SK-N-SH (cell line): Measurements from ENCODE around the gene KIF20B. TPM values are rescaled to one million over a fixed set of nuclear protein-coding genes. Genes with fewer than 3 reads are reported as not detected.

Experiments
- CTCF ChIA-PET: fragments of 300-600, 350-600 bp; formaldehyde crosslinking; extraction: SDS; loops from one replicate; lab custom pipeline; 2021; lab: Yijun Ruan, JAX
- POLR2A ChIA-PET: fragments of 350-600 bp; sonication (Branson Sonifier 250); formaldehyde crosslinking; extraction: SDS; loops from one replicate; lab custom pipeline; 2020; ENCODE audit warnings: antibody characterized with exemption, inconsistent platforms; lab: Yijun Ruan, JAX
- DNase-seq: peaks from one replicate; pipeline ENCODE4 v3.0.0; 2012
- H2AFZ ChIP-seq: fragments of 200-600 bp; sonication (generic); 2 replicates; pipeline ENCODE4 v1.8.1; 2016; ENCODE audit warnings: antibody characterized with exemption, mild to moderate bottlenecking, low read depth
- H3F3A ChIP-seq: fragments of 200-600 bp; sonication (generic); replicated peaks from 2 replicates; pipeline ENCODE3; 2016; ENCODE audit warnings: antibody characterized with exemption, mild to moderate bottlenecking; ENCODE audit not compliant: insufficient read depth
- H3K27ac ChIP-seq, 2 experiments: fragments of 200-500 bp in 1 of 2; fragments of 200-600 bp in 1 of 2; sonication (Bioruptor generic) in 1 of 2; sonication (generic), shearing (Covaris generic) in 1 of 2; 2 replicates each; pipeline versions ENCODE4 v1.5.1 to v1.6.1; 2014 to 2016; ENCODE audit warnings: low read depth in 2 of 2, inconsistent platforms in 1 of 2, low read length in 1 of 2, mild to moderate bottlenecking in 1 of 2, mixed read lengths in 1 of 2
- H3K27me3 ChIP-seq: fragments of 200-600 bp; sonication (generic), shearing (Covaris generic); 2 replicates; pipeline ENCODE4 v1.6.1; 2016; ENCODE audit warnings: mixed run types; ENCODE audit not compliant: insufficient read depth
- H3K36me3 ChIP-seq, 2 experiments: fragments of 200-500 bp in 1 of 2; fragments of 200-600 bp in 1 of 2; sonication (Bioruptor generic) in 1 of 2; sonication (generic) in 1 of 2; replicated peaks in 1 of 2; 2 replicates each; pipeline versions ENCODE3 to v1.5.1; 2014 to 2016; ENCODE audit warnings: low read length in 1 of 2, mild to moderate bottlenecking in 1 of 2; ENCODE audit not compliant: insufficient read depth in 2 of 2, control insufficient read depth in 1 of 2
- H3K4me1 ChIP-seq, 2 experiments: fragments of 200-500 bp in 1 of 2; fragments of 200-600 bp in 1 of 2; sonication (Bioruptor generic) in 1 of 2; sonication (generic), shearing (Covaris generic) in 1 of 2; 2 replicates each; pipeline versions ENCODE4 v1.5.1 to v1.6.1; 2014 to 2016; ENCODE audit warnings: low read depth in 1 of 2, low read length in 1 of 2, mixed run types in 1 of 2; ENCODE audit not compliant: insufficient read depth in 2 of 2, control insufficient read depth in 1 of 2
- H3K4me2 ChIP-seq: fragments of 200-600 bp; sonication (generic), shearing (Covaris generic); 2 replicates; pipeline ENCODE4 v1.6.1; 2017; ENCODE audit warnings: mixed run types
- H3K4me3 ChIP-seq, 2 experiments: fragments of 200-500 bp in 1 of 2; fragments of 200-600 bp in 1 of 2; sonication (Bioruptor generic) in 1 of 2; sonication (generic), shearing (Covaris generic) in 1 of 2; 2 replicates each; pipeline versions ENCODE4 v1.5.1 to v1.8.1; 2014 to 2016; ENCODE audit warnings: low read depth in 2 of 2, inconsistent platforms in 1 of 2, low read length in 1 of 2, mild to moderate bottlenecking in 1 of 2, mixed read lengths in 1 of 2, moderate library complexity in 1 of 2
- H3K79me2 ChIP-seq: fragments of 200-600 bp; sonication (generic); 2 replicates; pipeline ENCODE4 v1.8.1; 2017; ENCODE audit warnings: mild to moderate bottlenecking; ENCODE audit not compliant: insufficient read depth
- H3K9ac ChIP-seq: fragments of 200-600 bp; sonication (generic); 2 replicates; pipeline ENCODE4 v1.6.1; 2017; ENCODE audit warnings: mixed run types
- H3K9me2 ChIP-seq: fragments of 200-600 bp; sonication (generic); 2 replicates; pipeline ENCODE4 v1.6.1; 2017; ENCODE audit warnings: mixed run types
- H3K9me3 ChIP-seq: fragments of 200-600 bp; sonication (generic); 2 replicates; pipeline ENCODE4 v1.6.1; 2017; ENCODE audit warnings: mixed run types, mild to moderate bottlenecking, moderate library complexity
- H4K20me1 ChIP-seq: fragments of 200-600 bp; sonication (generic); 2 replicates; pipeline ENCODE4 v1.6.1; 2017; ENCODE audit warnings: mild to moderate bottlenecking, mixed run types; ENCODE audit not compliant: insufficient read depth
- CHD2 ChIP-seq: fragments of 150-350 bp; IDR thresholded peaks from 2 replicates; pipeline ENCODE4 v1.6.1; 2018; ENCODE audit warnings: low read length; ENCODE audit not compliant: partially characterized antibody
- ELF1 ChIP-seq: IDR thresholded peaks from 2 replicates; pipeline ENCODE4 v1.4.0; 2012
- EZH2phosphoT487 ChIP-seq: fragments of 200-600 bp; sonication (generic); IDR thresholded peaks from 2 replicates; pipeline ENCODE4 v1.6.1; 2017; ENCODE audit warnings: low read depth, mixed run types, mild to moderate bottlenecking, antibody characterized with exemption, moderate library complexity, borderline replicate concordance
- FOXM1 ChIP-seq: IDR thresholded peaks from 2 replicates; pipeline ENCODE4 v1.4.0; 2012; ENCODE audit warnings: low read depth, mild to moderate bottlenecking
- GATA2 ChIP-seq: sonication (generic); formaldehyde crosslinking; IDR thresholded peaks from 2 replicates; pipeline ENCODE4 v1.5.0; 2020; ENCODE audit warnings: mild to moderate bottlenecking, missing genetic modification reagents
- JUND ChIP-seq: IDR thresholded peaks from 2 replicates; pipeline ENCODE4 v1.4.0; 2012
- MXI1 ChIP-seq: IDR thresholded peaks from 2 replicates; pipeline ENCODE4 v1.6.1; 2012; ENCODE audit warnings: mild to moderate bottlenecking, low read depth, low read length, improper control_type of control experiment
- NRF1 ChIP-seq: IDR thresholded peaks from 2 replicates; pipeline ENCODE4 v1.6.1; 2012; ENCODE audit warnings: low read depth, mild to moderate bottlenecking, low read length
- POLR2AphosphoS5 ChIP-seq: IDR thresholded peaks from 2 replicates; pipeline ENCODE4 v1.6.1; 2012; ENCODE audit warnings: low read depth, low read length
- RFX5 ChIP-seq: IDR thresholded peaks from 2 replicates; pipeline ENCODE4 v1.6.1; 2012; ENCODE audit warnings: mild to moderate bottlenecking, improper control_type of control experiment, low read length
- RXRA ChIP-seq: IDR thresholded peaks from 2 replicates; pipeline ENCODE4 v1.4.0; 2012; ENCODE audit warnings: low read depth, mild to moderate bottlenecking, borderline replicate concordance
- SMC3 ChIP-seq: IDR thresholded peaks from 2 replicates; pipeline ENCODE4 v1.6.1; 2012; ENCODE audit warnings: low read depth, low read length, improper control_type of control experiment
- WGBS: methylation state at CpG from one replicate; pipeline ENCODE4 v1.1.6; 2017; ENCODE audit warnings: low lambda C conversion rate; 5-methylcytosine and 5-hydroxymethylcytosine counted together
- polyA plus RNA-seq, 3 experiments: library from polyadenylated mRNA; depleted of rRNA; stranded (reverse); fragments of >200 nt; gene quantifications; 2 replicates each; pipeline ENCODE4 v1.2.3, GENCODE V29; 2012
- TF ChIP-seq, protein P1 (sequence below): fragments of 150-350 bp; IDR thresholded peaks from 2 replicates; pipeline ENCODE4 v1.6.1; 2017; ENCODE audit warnings: antibody characterized with exemption, low read length, low read depth, borderline replicate concordance
- TF ChIP-seq, protein P2 (sequence below): IDR thresholded peaks from 2 replicates; pipeline ENCODE4 v1.4.0; 2012; ENCODE audit warnings: low read depth, borderline replicate concordance
- TF ChIP-seq, protein P3 (sequence below): IDR thresholded peaks from 2 replicates; pipeline ENCODE4 v1.4.0; 2012; ENCODE audit warnings: low read depth

The KIF20B gene
- polyA plus RNA-seq, 1 of the 3 experiments (the other 2 are of a cell fraction): 1.5 TPM

DNA sequence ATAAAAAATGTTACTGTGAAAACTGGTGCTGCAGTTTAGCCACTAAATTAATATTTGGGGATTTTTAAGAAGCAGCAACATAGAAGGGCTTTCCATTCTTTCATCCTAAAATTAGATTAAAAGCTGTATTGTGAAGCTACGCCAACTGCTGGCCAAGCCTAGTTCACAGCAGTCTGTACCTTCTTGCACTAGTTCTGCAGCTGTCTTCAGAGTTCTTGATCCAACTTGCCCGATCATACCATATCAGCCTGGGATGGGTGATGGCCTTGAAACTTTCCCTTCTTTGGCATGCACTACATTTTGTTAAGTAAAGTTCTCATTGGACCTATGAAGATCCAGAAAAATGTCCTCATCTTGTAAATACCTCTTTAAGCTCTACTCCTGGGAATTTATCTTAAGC lies 36.1 kb upstream of the KIF20B start (continued):
- TF ChIP-seq, protein P1, sequence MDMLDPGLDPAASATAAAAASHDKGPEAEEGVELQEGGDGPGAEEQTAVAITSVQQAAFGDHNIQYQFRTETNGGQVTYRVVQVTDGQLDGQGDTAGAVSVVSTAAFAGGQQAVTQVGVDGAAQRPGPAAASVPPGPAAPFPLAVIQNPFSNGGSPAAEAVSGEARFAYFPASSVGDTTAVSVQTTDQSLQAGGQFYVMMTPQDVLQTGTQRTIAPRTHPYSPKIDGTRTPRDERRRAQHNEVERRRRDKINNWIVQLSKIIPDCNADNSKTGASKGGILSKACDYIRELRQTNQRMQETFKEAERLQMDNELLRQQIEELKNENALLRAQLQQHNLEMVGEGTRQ: no peak

DNA sequence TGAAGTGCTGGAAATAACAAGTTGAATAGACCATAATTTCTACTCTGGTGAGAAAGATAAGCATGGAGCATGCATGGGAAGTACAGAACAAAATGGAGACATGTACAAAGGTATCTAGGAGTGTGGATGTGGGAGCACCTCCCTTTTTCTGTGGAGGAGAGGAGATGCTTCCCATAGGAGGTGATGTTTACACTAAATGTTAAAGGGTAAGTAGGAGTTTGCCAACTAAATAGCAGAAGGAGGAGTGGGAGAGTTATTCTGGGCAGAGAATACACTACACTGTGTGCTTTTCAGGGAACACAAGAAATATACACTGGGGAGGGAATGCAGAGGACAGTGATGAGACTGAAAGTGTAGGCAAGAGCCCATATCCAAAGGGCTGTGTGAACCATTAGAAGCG lies 35.3 kb upstream of the KIF20B start:
- Histone ChIP-seq H3K27me3 (no peaks in the 10 kb centered on the region), H3F3A (no peaks in the 10 kb centered on the region), H3K4me3 (no peak overlapping the region), H3K9me2 (no peaks in the 10 kb centered on the region), H3K79me2 (no peaks in the 10 kb centered on the region), H3K36me3 (no peaks in the 10 kb centered on the region), H3K9ac (no peak overlapping the region), H3K4me2 (no peak overlapping the region), H3K4me1 (peaks cover 0 to 4% of the 10 kb centered on the region in 2 experiments; a peak in 1 of 4 replicates), H3K9me3 (no peaks in the 10 kb centered on the region), H3K27ac (no peak overlapping the region), H2AFZ (no peak overlapping the region), H4K20me1 (no peaks in the 10 kb centered on the region)
- TF ChIP-seq FOXM1 (no peak), ELF1 (no peak), NRF1 (no peak)
- TF ChIP-seq, protein P2, sequence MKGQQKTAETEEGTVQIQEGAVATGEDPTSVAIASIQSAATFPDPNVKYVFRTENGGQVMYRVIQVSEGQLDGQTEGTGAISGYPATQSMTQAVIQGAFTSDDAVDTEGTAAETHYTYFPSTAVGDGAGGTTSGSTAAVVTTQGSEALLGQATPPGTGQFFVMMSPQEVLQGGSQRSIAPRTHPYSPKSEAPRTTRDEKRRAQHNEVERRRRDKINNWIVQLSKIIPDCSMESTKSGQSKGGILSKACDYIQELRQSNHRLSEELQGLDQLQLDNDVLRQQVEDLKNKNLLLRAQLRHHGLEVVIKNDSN: no peak
- DNase-seq: no peak
- POLR2A ChIA-PET: no interaction called here
- CTCF ChIA-PET: no interaction called here
- 91% methylated on average over 1 of the region's 1 CpG for WGBS

DNA sequence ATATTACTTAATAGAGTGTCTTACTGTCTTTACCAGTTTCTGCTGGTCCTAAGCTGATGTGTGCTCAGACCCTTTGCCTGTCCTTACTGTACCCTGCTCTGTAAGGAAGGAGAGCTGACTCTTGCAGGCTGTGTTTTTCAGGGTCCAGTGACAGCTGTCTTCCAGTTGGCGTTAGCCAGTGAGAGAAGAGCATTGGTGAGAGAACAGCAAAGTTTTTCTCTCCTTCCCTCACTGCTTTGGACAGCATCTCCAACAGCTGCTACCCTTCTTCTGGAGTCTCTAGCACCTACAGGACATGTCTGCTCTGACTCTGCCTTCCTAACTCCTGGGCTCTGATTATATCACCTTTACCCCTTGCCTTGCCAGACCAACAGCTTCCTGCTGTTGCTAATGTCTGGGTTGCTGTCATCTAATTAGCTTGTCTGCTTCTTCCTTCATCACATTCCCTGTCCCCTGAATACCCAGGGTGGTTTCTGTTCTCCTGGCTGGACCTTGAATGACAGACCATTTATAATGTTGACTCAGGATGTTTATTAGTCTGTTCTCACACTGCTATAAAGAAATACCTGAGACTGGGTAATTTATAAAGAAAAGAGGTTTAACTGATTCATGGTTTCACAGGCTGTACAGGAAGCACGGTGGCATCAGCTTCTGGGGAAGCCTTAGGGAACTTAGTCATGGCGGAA lies 32.9 kb upstream of the KIF20B start:
- Histone ChIP-seq H3K9me3 (no peaks in the 10 kb centered on the region), H3K27me3 (no peaks in the 10 kb centered on the region), H3K79me2 (no peaks in the 10 kb centered on the region), H3K9me2 (no peaks in the 10 kb centered on the region), H3K9ac (no peak overlapping the region), H4K20me1 (no peaks in the 10 kb centered on the region), H2AFZ (no peak overlapping the region), H3K4me3 (no peak overlapping the region), H3K4me2 (no peak overlapping the region), H3F3A (no peaks in the 10 kb centered on the region), H3K27ac (no peak overlapping the region)
- DNase-seq: no peak
- 68% methylated on average over 3 of the region's 3 CpGs for WGBS
- TF ChIP-seq RXRA (no peak), SMC3 (no peak), EZH2phosphoT487 (no peak), CHD2 (no peak), GATA2 (CRISPR knock-in tag) (no peak), POLR2AphosphoS5 (no peak), MXI1 (no peak), ELF1 (no peak), JUND (no peak), RFX5 (no peak)
- TF ChIP-seq, protein P2: no peak
- TF ChIP-seq, protein P3, sequence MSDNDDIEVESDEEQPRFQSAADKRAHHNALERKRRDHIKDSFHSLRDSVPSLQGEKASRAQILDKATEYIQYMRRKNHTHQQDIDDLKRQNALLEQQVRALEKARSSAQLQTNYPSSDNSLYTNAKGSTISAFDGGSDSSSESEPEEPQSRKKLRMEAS: no peak
- TF ChIP-seq, all 33 proteins: peak for 0
- ChIA-PET POLR2A (no interaction called here), CTCF (no interaction called here)
- no peaks in the 10 kb centered on the region for H3K36me3 ChIP-seq
- H3K4me1 ChIP-seq: peaks cover 0 to 4% of the 10 kb centered on the region in 2 experiments; a peak in 1 of 4 replicates
